GM18909 (cell line): ENCODE measurements around the gene KRT9.
"Not testable (repeated sequence)": the region's sequence is repeated elsewhere in the genome, so short reads cannot be mapped to it uniquely, and the experiment has no call there.

Source experiments
- ATAC-seq: cut with Tn5 transposase; IDR thresholded peaks from one replicate; pipeline ENCODE4 v1.9.1; 2021; ENCODE audit warnings: mild to moderate bottlenecking; ENCODE audit not compliant: unreplicated experiment, poor library complexity

The KRT9 gene

GRCh38 chr17:41602524-41602923, 30.7 kb upstream of the KRT9 start:
- ATAC-seq = no peak

DNA sequence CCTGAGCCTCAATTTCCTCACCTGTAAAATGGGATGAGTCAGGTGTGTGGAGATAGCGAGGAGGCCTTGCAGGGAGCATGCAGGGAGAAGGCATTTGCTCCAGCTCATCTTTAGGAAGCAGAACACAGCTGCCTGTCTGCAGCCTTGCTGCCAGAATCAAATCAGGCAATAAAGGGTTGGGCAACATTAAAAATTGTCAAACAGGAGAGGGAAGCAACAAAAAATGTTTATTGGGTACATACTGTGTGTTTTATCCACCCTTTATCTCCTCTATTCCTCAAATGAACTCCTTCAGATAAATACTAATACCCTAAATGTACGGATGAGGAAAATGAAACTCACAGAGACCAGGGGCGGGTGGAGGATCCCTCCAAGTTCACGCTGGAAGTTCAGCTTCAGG, 28.5 kb upstream of the KRT9 start:
- ATAC-seq = no peak

DNA sequence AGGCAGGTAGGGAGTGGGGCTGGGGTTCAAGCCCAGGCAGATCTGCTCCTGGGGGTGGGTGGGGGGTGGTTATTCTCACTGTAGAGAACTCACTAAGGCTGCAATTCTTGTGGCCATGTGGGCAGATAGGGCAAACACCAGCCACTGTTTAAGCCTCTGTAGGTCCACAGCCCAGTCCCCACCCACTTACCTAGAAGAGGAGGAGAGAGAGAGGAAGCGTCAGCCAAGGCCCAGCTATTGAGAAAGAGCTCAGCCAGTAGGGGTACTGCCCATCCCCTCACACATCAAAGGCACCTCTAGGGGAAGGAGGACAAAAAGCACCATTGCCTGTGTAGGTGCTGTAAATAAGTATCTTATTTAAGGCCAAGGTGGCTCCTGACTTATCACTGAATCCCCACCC, 27.8 kb upstream of the KRT9 start:
- ATAC-seq = no peak

- no peak for ATAC-seq
Observed at GRCh38 chr17:41595585-41595984, 23.7 kb upstream of the KRT9 start.

DNA sequence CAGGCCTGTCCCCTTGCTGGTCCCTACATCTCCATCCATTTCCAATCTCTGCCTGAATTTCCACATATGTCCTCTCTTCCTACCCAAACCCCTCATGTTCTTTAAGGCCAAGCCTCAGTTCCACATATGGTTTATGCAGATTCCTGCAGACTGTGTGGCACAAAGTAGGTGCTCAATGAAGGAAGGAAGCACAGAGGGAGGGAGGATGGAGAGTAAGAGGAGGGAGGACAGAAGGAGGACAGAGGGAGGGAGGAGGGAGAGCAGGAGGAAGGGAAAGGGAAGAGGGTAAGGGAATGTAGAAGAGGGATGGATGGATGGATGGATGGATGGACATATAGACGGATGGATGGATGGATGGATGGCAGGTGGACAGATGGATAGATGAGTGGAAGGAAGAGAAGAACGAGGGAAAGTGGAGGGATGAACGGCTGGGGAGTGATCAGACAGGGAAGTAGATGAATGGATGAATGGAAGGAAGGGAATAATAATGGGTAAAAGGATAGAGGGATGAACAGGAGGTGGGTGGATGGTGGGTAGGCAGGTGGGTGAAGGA, 22.6 kb upstream of the KRT9 start:
- no peak for ATAC-seq

- no peak for ATAC-seq
Observed at GRCh38 chr17:41593306-41593981, 21.6 kb upstream of the KRT9 start.

DNA sequence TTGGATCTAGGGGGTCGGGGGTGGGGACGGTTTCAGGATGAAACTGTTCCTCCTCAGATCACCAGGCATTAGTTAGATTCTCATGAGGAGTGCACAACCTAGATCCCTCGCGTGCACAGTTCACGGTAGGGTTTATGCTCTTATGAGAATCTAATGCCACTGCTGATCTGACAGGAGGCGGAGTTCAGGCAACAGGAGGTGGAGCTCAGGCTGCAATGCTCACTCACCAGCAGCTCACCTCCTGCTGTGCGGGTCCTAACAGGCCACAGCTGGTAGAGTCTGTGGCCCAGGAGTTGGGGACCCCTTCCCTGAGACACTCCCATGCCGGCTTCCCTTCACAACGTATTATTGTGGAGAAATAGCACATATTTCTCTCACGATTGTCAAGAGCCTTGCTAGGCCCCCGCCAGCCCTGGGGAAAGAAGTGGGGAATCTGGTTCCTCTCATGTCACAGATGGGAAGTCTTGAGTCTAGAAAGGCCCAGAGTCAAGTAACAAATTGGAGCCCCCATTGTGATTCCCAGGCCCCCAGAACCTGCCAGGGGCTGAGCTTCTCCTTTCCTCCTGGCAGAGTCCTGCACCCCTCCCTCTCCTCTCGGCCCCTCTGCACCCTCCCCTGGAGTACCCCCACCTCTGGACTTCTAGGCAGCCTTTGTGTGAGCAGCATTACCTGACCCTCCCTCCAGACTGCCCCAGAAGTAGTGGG, 20.9 kb upstream of the KRT9 start:
- ATAC-seq = no peak

GRCh38 chr17:41589301-41589700, 17.4 kb upstream of the KRT9 start:
- ATAC-seq = no peak

DNA sequence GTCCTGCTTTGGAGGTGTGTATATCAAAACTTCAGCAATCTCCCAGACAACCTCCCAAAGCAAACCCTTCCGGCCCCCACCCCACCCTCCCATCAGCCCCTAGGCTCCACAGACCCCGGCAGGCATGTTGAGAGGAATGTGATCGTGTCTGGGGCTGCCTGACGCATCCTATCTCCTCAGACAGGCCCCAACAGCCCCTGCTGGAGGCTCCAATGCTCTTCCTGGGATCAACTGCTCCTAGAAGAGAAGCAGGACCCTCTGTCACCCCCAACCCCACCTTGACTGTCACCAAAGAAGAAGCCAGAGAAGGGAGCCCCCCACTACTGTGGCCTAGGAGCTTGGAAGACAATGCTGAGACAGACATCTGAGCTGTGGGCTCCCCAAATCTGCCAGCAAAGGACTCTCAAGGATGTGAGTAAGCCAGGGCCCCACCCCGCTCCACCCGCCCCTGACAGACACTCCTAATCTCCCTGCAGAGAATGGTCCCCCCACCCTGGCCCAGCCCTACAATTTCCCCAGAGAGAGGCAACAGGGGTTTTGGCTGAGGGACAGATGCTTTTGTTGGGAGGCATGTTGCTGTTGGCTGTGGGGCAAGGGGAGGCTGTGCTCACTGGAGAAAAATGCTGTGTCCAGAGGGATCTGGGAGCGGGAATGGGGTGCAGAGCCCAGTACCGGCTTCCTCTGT, 16.4 kb upstream of the KRT9 start:
- ATAC-seq = no peak

DNA sequence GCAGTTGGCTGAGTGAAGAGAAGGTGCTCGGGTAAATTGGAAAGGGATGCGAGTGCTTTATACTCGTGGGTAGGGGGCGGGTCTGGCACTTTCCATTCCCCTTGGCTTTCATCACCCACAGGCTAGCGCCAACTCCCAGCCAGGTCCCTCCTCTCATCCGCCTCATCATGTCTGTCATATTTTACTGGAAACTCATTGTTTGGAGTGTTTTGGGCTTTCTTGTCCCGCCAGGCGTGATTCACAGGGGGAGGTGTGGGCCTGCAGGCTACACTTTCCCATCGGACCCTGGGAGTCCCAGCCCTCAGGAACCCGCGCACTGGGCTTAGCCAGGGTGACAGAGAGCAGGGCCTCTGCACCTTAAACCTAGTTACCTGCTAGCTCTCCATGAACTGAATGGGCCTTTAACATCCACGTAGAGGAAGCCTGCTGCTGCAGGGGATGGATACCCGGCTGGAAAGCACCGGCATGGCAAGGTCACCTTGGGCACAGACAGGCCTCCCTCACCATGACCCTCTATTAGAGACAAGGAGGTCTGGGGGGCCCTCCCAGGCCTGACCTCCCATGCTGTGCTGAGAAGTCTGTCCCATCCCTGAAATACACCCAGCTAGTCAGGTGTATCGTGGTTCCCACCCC, 15.1 kb upstream of the KRT9 start, which contains the start of gene KRT14:
Gene KRT14 (minus strand): TSS at position 33 of the 633 bp plus-strand sequence. CDS start 61 bp downstream, outside the sequence.
- no peak for ATAC-seq

GRCh38 chr17:41585301-41586056, 13.6 kb upstream of the KRT9 start:
- ATAC-seq = no peak

DNA sequence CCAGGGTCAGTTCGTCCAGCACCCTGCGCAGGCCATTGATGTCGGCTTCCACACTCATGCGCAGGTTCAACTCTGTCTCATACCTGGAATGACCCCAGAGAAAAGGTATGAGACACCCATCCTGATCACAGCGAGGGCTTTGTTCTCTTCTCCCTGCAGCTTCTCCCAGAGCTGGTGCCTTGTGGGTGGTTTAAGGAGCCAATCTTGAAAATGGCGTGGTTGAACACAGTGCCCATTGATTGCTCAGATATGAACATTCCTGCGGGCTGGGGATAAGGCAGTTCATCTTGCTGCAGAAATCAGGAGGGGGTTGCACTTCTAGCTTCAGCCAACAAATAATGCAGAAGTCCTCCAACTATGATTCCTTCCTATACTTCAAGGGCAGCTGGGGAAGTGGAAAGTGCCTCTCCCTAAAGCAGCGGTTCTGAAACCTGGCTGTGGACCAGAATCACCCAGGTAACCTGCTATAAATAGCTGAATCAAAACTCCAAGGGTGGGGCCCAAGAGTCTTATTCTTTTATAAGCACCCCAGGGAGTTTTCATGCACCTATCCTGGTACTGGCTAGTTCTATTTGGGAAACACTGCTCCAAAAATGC, 12.6 kb upstream of the KRT9 start:
- ATAC-seq = not testable (repeated sequence)

GRCh38 chr17:41583137-41584127, 11.6 kb upstream of the KRT9 start:
- ATAC-seq = no peak

- not testable (repeated sequence) for ATAC-seq
Observed at GRCh38 chr17:41582061-41582968, 10.5 kb upstream of the KRT9 start.

- ATAC-seq = no peak
Observed at GRCh38 chr17:41581366-41582060, 9.7 kb upstream of the KRT9 start.

DNA sequence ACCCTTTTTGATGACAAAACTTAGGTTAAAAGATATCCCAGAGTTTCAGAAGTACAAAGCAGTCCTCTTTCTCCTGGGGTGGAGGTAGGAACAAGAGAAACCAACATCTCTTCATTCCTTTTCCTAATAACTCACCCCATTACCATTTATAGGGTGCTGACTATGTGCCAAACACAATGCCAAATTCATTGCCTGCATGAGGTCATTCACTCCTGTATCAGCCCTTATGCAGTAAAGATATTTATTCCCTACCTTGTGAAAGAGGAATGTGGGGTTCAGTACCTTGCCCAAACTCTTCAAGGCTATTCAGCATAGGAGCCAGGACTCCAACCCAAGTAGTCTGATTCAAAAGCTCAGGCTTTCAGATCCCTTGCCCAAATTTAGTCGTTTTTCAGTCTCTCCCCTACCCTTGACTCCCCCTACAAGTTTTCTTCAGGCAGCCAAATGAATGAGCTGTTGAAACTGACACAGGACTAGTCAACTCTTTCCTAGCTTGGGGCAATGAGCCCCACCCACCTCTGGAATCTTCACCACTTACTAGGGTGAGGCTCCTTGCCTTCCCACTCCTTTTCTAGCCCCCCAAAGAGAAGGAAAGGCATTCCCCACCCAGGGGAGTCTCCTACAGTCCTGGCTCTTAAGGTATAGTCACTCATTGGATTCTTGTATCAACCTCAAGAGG, 9.0 kb upstream of the KRT9 start:
- no peak for ATAC-seq
